ENCODE results near the gene TBC1D32. TPM values are rescaled to one million over a fixed set of nuclear protein-coding genes. Genes with fewer than 3 reads are reported as not detected.
"Not testable (repeated sequence)": the region's sequence is repeated elsewhere in the genome, so short reads cannot be mapped to it uniquely, and the experiment has no call there.

TBC1D32 gene
- total RNA-seq, 1 donor from 2014 or later: 13.4 TPM

DNA sequence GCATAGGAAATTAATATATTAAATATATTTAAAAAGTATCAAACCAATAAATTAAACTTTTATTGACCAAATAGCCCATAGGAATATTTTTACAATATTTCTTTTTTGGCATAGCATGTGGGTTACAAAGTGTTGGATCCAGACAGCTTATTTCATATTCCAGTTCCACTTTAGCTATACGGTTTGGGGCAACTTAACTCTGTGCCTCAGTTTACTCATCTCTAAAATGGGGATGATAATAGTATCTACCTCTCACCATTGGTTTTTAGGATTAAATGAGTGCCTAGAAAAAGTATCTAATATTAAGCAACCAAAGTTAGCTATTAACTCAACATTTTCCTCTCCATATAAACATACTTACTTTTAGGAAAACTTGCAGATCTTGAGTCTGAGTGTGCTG is 243.8 kb downstream of the TBC1D32 start:
- H3K4me3 Mint-ChIP-seq (ENCODE audit: unreplicated experiment): no peak overlapping the region
- peaks cover 4% of the 10 kb centered on the region for H3K36me3 Mint-ChIP-seq (ENCODE audit: unreplicated experiment)
- no peaks in the 10 kb centered on the region for H3K27me3 Mint-ChIP-seq (ENCODE audit: unreplicated experiment)
- H3K27ac Mint-ChIP-seq (ENCODE audit: unreplicated experiment): no peak overlapping the region
- TF ChIP-seq, protein P1, sequence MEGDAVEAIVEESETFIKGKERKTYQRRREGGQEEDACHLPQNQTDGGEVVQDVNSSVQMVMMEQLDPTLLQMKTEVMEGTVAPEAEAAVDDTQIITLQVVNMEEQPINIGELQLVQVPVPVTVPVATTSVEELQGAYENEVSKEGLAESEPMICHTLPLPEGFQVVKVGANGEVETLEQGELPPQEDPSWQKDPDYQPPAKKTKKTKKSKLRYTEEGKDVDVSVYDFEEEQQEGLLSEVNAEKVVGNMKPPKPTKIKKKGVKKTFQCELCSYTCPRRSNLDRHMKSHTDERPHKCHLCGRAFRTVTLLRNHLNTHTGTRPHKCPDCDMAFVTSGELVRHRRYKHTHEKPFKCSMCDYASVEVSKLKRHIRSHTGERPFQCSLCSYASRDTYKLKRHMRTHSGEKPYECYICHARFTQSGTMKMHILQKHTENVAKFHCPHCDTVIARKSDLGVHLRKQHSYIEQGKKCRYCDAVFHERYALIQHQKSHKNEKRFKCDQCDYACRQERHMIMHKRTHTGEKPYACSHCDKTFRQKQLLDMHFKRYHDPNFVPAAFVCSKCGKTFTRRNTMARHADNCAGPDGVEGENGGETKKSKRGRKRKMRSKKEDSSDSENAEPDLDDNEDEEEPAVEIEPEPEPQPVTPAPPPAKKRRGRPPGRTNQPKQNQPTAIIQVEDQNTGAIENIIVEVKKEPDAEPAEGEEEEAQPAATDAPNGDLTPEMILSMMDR (IDR thresholded peaks at IDR 0.05): no peak
- no peaks in the 10 kb centered on the region for H3K9me3 Mint-ChIP-seq (ENCODE audit: unreplicated experiment)
- DNase-seq (ENCODE audit: extremely low spot score, unreplicated experiment): no peak
- no peaks in the 10 kb centered on the region for H3K4me1 Mint-ChIP-seq (ENCODE audit: unreplicated experiment)

DNA sequence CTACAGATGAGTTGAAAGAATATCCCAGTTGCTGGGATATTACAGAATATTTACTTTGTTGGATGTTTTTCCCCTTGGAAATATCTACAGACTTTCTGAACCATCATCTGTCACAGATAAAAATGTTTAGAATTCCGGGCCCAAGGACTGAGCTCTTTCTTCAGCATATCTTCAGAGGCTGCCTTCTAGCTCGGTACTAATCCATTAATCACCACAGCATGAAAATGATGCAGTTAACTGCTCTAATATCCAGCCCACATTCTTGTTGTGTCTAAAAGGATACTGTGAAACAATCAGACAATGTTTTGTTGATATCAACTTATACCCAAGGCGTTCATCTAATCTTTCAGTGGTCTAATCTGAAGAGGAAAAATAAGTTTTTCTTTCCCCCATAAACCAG is 247.4 kb downstream of the TBC1D32 start:
- peaks cover 4% of the 10 kb centered on the region for H3K36me3 Mint-ChIP-seq (ENCODE audit: unreplicated experiment)
- DNase-seq (ENCODE audit: extremely low spot score, unreplicated experiment): no peak
- no peak overlapping the region for H3K27ac Mint-ChIP-seq (ENCODE audit: unreplicated experiment)
- TF ChIP-seq, protein P1 (IDR thresholded peaks at IDR 0.05): no peak
- no peaks in the 10 kb centered on the region for H3K4me1 Mint-ChIP-seq (ENCODE audit: unreplicated experiment)
- H3K9me3 Mint-ChIP-seq (ENCODE audit: unreplicated experiment): no peaks in the 10 kb centered on the region
- no peaks in the 10 kb centered on the region for H3K27me3 Mint-ChIP-seq (ENCODE audit: unreplicated experiment)
- H3K4me3 Mint-ChIP-seq (ENCODE audit: unreplicated experiment): no peak overlapping the region

DNA sequence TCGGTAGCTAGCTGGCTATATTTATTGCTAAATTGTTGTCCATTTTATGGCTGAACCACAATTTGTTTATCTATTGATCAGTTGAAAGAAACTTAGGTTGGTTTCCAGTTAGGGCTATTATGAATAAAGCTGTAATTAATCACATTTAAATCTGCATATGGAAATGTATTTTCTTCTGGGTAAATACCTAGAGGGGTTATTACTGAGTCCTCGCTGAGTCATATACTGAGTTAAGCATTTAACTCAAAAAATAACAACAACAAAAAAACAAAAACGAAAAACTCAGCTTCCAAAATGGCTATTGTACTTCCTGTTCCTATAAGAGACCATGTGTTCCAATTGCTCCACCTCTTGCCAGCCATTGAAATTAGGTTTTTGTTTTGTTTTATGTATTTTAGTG is 258.2 kb downstream of the TBC1D32 start:
- H3K9me3 Mint-ChIP-seq (ENCODE audit: unreplicated experiment): peaks cover 3% of the 10 kb centered on the region
- no peak for DNase-seq (ENCODE audit: extremely low spot score, unreplicated experiment)
- TF ChIP-seq, protein P1 (IDR thresholded peaks at IDR 0.05): no peak
- no peaks in the 10 kb centered on the region for H3K4me1 Mint-ChIP-seq (ENCODE audit: unreplicated experiment)
- no peaks in the 10 kb centered on the region for H3K27me3 Mint-ChIP-seq (ENCODE audit: unreplicated experiment)
- H3K27ac Mint-ChIP-seq (ENCODE audit: unreplicated experiment): no peak overlapping the region
- no peaks in the 10 kb centered on the region for H3K36me3 Mint-ChIP-seq (ENCODE audit: unreplicated experiment)
- no peak overlapping the region for H3K4me3 Mint-ChIP-seq (ENCODE audit: unreplicated experiment)

DNA sequence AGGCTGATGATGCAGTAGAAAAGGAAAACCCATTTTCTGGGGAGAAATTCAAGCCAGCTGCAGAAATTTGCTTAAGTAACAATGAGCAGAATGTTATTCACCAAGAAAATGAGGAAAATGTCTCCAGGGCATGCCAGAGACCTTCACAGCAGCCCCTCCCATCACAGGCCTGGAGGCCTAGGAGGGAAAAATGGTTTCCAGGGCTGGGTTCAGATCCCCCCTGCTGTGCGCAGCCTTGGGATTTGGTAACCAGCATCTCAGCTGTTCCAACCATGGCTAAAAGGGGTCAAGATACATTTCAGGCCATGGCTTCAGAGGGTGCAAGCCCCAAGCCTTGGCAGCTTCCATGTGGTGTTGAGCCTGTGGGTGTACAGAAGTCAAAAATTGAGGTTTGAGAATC is 265.5 kb downstream of the TBC1D32 start:
- not testable (repeated sequence) for H3K4me1 Mint-ChIP-seq (ENCODE audit: unreplicated experiment); DNase-seq (ENCODE audit: extremely low spot score, unreplicated experiment); H3K27ac Mint-ChIP-seq (ENCODE audit: unreplicated experiment); H3K27me3 Mint-ChIP-seq (ENCODE audit: unreplicated experiment); H3K4me3 Mint-ChIP-seq (ENCODE audit: unreplicated experiment)
- H3K9me3 Mint-ChIP-seq (ENCODE audit: unreplicated experiment): peaks cover 25% of the 10 kb centered on the region
- H3K36me3 Mint-ChIP-seq (ENCODE audit: unreplicated experiment): peaks cover 10% of the 10 kb centered on the region

DNA sequence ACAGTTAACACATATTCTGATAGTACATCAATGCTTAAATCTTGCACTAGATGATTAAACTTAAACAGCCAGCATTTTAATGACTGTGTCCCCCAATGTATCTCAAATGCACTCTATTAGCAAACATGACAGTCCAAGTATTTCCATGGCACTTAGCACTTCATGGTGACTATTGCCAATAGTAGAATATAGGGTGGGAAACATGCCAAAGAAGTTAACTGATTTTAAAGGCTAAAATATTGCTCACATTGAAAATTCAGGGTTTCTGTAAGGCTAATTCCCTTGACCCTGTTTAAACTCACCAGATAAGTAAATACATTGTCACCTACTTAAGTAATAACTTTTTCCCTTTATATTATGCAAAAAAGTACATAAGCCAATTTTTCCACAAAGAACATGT is 266.9 kb downstream of the TBC1D32 start:
- Mint-ChIP-seq H3K27ac (ENCODE audit: unreplicated experiment) (no peak overlapping the region), H3K36me3 (ENCODE audit: unreplicated experiment) (peaks cover 10% of the 10 kb centered on the region), H3K4me1 (ENCODE audit: unreplicated experiment) (no peaks in the 10 kb centered on the region), H3K27me3 (ENCODE audit: unreplicated experiment) (no peaks in the 10 kb centered on the region), H3K9me3 (ENCODE audit: unreplicated experiment) (peaks cover 29% of the 10 kb centered on the region), H3K4me3 (ENCODE audit: unreplicated experiment) (no peak overlapping the region)
- DNase-seq (ENCODE audit: extremely low spot score, unreplicated experiment): no peak
- TF ChIP-seq, protein P1 (IDR thresholded peaks at IDR 0.05): no peak

DNA sequence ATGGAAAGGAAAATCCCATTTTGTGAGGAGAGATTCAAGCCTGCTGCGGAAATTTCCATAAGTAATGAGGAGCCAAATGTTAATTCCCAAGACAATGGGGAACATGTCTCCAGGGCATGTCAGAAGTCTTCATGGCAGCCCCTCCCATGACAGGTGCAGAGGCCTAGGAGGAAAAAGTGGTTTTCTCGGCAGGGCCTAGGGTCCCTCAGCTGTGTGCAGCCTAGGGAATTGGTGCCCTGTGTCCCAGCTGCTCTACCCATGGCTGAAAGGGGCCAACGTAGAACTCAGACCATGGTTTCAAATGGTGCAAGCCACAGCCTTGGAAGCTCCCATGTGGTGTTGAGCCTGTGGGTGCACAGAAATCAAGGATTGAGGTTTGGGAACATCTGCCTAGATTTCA is 269.9 kb downstream of the TBC1D32 start:
- TF ChIP-seq, protein P1 (IDR thresholded peaks at IDR 0.05): no peak
- no peaks in the 10 kb centered on the region for H3K27me3 Mint-ChIP-seq (ENCODE audit: unreplicated experiment)
- H3K9me3 Mint-ChIP-seq (ENCODE audit: unreplicated experiment): peaks cover 14% of the 10 kb centered on the region
- peaks cover 5% of the 10 kb centered on the region for H3K36me3 Mint-ChIP-seq (ENCODE audit: unreplicated experiment)
- no peak overlapping the region for H3K27ac Mint-ChIP-seq (ENCODE audit: unreplicated experiment)
- no peak for DNase-seq (ENCODE audit: extremely low spot score, unreplicated experiment)
- H3K4me3 Mint-ChIP-seq (ENCODE audit: unreplicated experiment): no peak overlapping the region
- H3K4me1 Mint-ChIP-seq (ENCODE audit: unreplicated experiment): no peaks in the 10 kb centered on the region
